ENCODE results near the gene LCNL1. TPM values are rescaled to one million over a fixed set of nuclear protein-coding genes. Genes with fewer than 3 reads are reported as not detected.

LCNL1 gene
- total and polyA plus RNA-seq, 2 experiments from 2014 or later: 0.36 TPM; not detected in 1

DNA sequence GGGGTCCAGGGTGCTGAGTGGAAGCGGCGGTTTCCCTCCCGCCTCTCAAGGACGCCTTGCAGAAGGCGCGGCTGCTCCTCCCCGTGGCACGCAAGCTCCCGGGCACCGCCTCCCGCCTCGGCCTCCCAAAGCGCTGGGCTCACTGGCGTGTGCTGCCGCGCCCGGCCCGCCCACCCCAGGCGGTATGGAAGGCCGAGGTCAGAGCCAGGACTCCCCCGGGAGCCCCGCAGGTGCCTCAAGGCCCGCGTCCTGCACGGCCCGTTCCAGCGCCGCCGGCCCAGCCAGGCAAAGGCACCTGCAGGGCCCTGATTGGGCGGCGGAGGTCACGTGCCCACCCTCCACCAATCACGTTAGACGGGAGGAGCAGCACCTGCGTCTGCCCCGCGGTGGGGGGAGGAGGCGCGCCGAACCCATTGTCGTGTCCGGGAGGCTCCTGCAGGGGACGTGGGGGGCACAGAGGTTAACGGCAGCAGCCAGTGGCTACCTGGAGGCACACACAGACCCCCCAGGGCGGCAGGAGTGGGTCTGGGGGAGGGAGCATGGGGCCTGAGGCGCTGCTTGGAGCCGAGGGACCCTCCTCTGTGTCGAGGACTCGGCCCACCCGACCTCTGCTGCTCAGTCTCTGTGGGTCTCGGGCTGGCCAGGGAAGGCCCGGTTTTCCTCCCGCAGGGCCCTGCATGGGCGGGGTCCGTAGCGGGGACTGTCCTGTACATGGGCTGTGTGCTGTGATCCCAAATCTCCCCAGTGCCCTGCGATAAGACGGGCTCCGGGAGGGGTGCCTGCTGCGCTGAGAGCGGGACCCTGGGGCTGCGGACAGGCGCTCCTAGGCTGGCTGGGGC is 32.8 kb upstream of the LCNL1 start:
- H3K36me3 ChIP-seq: no peaks in the 10 kb centered on the region
- peaks cover 17% of the 10 kb centered on the region for H3K4me1 ChIP-seq (ENCODE audit: low read depth)
- peak overlapping the region; percentile 47 for H3K4me3 ChIP-seq
- no peaks in the 10 kb centered on the region for H3K27me3 ChIP-seq
- no peaks in the 10 kb centered on the region for H3K9me3 ChIP-seq (ENCODE audit: low read depth)
- peak overlapping the region; percentile 96 for H3K27ac ChIP-seq
- TF ChIP-seq CTCF (IDR thresholded peaks at IDR 0.05; ENCODE audit: low read depth, low read length): no peak
- DNase-seq (ENCODE audit: low read depth in 1 of 2, low spot score in 1 of 2): peak; percentile 76 to 94

DNA sequence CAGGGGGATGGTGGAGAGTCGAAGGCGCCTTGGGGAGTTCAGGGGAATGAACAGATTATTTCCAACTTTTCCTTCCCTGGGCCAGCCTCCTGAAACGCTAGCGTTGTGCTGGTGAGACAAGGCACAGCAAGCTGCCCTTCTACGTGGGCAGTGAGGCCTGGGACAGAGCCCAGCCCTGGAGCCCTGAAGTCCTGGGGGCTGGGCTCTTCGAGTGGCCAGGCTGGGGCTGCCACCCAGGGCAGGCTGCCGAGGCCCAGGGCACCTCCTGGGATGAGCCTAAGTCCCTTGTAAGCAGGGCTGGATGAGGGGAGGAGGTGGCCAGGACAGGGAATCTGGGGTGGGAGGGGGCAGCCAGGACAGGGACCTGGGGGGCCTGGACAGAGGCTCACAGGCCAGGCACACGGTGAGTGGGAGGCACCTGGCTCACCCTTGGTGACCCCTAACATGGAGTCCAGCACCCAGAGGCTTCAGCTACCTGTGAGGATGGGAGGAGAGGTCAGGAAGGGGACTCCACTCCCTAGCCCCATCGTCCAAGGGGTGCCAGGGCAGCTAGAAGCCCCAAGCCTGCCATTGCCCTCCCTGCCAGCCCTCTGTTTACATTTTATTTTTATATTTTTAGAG is 32.0 kb upstream of the LCNL1 start:
- Histone ChIP-seq H3K36me3 (no peaks in the 10 kb centered on the region), H3K4me3 (peak overlapping the region; percentile 47), H3K9me3 (ENCODE audit: low read depth) (no peaks in the 10 kb centered on the region), H3K27ac (peak overlapping the region; percentile 96), H3K27me3 (no peaks in the 10 kb centered on the region), H3K4me1 (ENCODE audit: low read depth) (peaks cover 17% of the 10 kb centered on the region)
- DNase-seq (ENCODE audit: low read depth in 1 of 2, low spot score in 1 of 2): no peak
- TF ChIP-seq CTCF (IDR thresholded peaks at IDR 0.05; ENCODE audit: low read depth, low read length): no peak

GRCh38 chr9:136951541-136952320 is 31.1 kb upstream of the LCNL1 start, which contains the start of gene LCN12:
LCN12 (plus strand) TSS chr9:136952273; CDS start chr9:136952328, 55 bp downstream.
- no peak for TF ChIP-seq CTCF (IDR thresholded peaks at IDR 0.05; ENCODE audit: low read depth, low read length)
- H3K4me1 ChIP-seq (ENCODE audit: low read depth): peaks cover 17% of the 10 kb centered on the region
- H3K27me3 ChIP-seq: no peaks in the 10 kb centered on the region
- no peak within 1 kb of the TSS for H3K4me3 ChIP-seq
- no peaks in the 10 kb centered on the region for H3K36me3 ChIP-seq
- peak within 1 kb of the TSS; percentile 43 for H3K27ac ChIP-seq
- no peaks in the 10 kb centered on the region for H3K9me3 ChIP-seq (ENCODE audit: low read depth)
- no peak for DNase-seq (ENCODE audit: low read depth in 1 of 2, low spot score in 1 of 2)

GRCh38 chr9:136952321-136952850 is 30.4 kb upstream of the LCNL1 start:
- DNase-seq (ENCODE audit: low read depth in 1 of 2, low spot score in 1 of 2): no peak
- peaks cover 17% of the 10 kb centered on the region for H3K4me1 ChIP-seq (ENCODE audit: low read depth)
- TF ChIP-seq CTCF (IDR thresholded peaks at IDR 0.05; ENCODE audit: low read depth, low read length): no peak

More at GRCh38 chr9:136952321-136952850, 30.4 kb upstream of the LCNL1 start:
- peak overlapping the region; percentile 43 for H3K27ac ChIP-seq
- H3K9me3 ChIP-seq (ENCODE audit: low read depth): no peaks in the 10 kb centered on the region
- no peaks in the 10 kb centered on the region for H3K27me3 ChIP-seq
- H3K4me3 ChIP-seq: no peak overlapping the region
- H3K36me3 ChIP-seq: no peaks in the 10 kb centered on the region

Measured in cardiac muscle cell (in vitro differentiated cells and primary cell).